K562 (cell line): ENCODE measurements around the gene HSD3B7. TPM values are rescaled to one million over a fixed set of nuclear protein-coding genes. Genes with fewer than 3 reads are reported as not detected.

Source experiments
- ATAC-seq: fragments of 200-7000 bp; cut with Tn5 transposase; 3 replicates; pipeline ENCODE4 v1.9.1; 2020; ENCODE audit warnings: moderate library complexity
- BruUV-seq: library from RNA; stranded (reverse); fragments of 400-500 nt; replicated peaks from 2 replicates; lab custom pipeline; 2021; lab: Mats Ljungman, UMichigan
- CTCF ChIA-PET: fragments of 300-600 bp; formaldehyde crosslinking; extraction: SDS; loops from one replicate; lab custom pipeline; 2021; ENCODE audit warnings: low intra/inter-chr PET ratio; lab: Yijun Ruan, JAX
- POLR2A ChIA-PET: fragments of 300-600, 350-650 bp; sonication (Branson Sonifier 250); formaldehyde crosslinking; extraction: SDS; loops from one replicate; lab custom pipeline; 2021; ENCODE audit warnings: antibody characterized with exemption, inconsistent platforms; lab: Yijun Ruan, JAX
- DNase-seq, 4 experiments: peaks; one replicate each; pipeline versions ENCODE4 v3.0.0 to v3.0.0-alpha.2; 2011 to 2018; ENCODE audit warnings: low spot score in 3 of 4, mixed read lengths in 3 of 4; ENCODE audit errors: extremely low read depth in 1 of 4
- FAIRE-seq: peaks from 2 replicates; lab custom pipeline; 2011; peaks lifted over from hg19 to GRCh38; lab: Jason Lieb, UNC
- H2AFZ ChIP-seq: 2 replicates; pipeline ENCODE4 v1.6.0; 2011; ENCODE audit warnings: low read depth, low read length, control low read depth, inconsistent platforms
- H3K27ac ChIP-seq: fragments of 200-600 bp; 3 replicates; pipeline ENCODE4 v1.8.0; 2011; ENCODE audit warnings: low read depth, mild to moderate bottlenecking, control low read depth, inconsistent platforms, low read length, moderate library complexity, mixed read lengths; ENCODE audit errors: extremely low read depth
- H3K27me3 ChIP-seq, 2 experiments: fragments of 300-600 bp in 1 of 2; 2 replicates in 1 of 2; 3 replicates in 1 of 2; pipeline versions ENCODE4 v1.6.0 to v1.8.0; 2011; ENCODE audit warnings: inconsistent platforms in 2 of 2, low read length in 2 of 2, mild to moderate bottlenecking in 1 of 2, mixed read lengths in 1 of 2, moderate library complexity in 1 of 2; ENCODE audit not compliant: control insufficient read depth in 2 of 2, insufficient read depth in 2 of 2
- H3K36me3 ChIP-seq: fragments of 300-600 bp; 3 replicates; pipeline ENCODE4 v1.8.0; 2011; ENCODE audit warnings: mild to moderate bottlenecking, low read length, inconsistent platforms; ENCODE audit not compliant: control insufficient read depth, insufficient read depth
- H3K4me1 ChIP-seq, 2 experiments: fragments of 200-600 bp in 1 of 2; replicated peaks in 1 of 2; 2 replicates in 1 of 2; 3 replicates in 1 of 2; pipeline versions ENCODE4 v1.5.1 to v1.8.0; 2011; ENCODE audit warnings: inconsistent platforms in 2 of 2, low read length in 2 of 2, mild to moderate bottlenecking in 1 of 2, mixed read lengths in 1 of 2, moderate library complexity in 1 of 2; ENCODE audit not compliant: control insufficient read depth in 2 of 2, insufficient read depth in 2 of 2
- H3K4me2 ChIP-seq: 2 replicates; pipeline ENCODE4 v1.6.1; 2011; ENCODE audit warnings: low read length, control low read depth, inconsistent platforms, mixed read lengths; ENCODE audit not compliant: insufficient read depth
- H3K4me3 ChIP-seq: fragments of 200-600 bp; sonication (generic), shearing (Covaris generic); 2 replicates; pipeline ENCODE4 v1.5.1; 2016; ENCODE audit warnings: control low read depth, inconsistent platforms
- H3K79me2 ChIP-seq: fragments of 200-600 bp; 3 replicates; pipeline ENCODE4 v1.8.0; 2011; ENCODE audit warnings: low read length, inconsistent platforms; ENCODE audit not compliant: control insufficient read depth, insufficient read depth
- H3K9ac ChIP-seq, 2 experiments: 2 replicates each; pipeline versions ENCODE4 v1.6.0 to v1.6.1; 2011; ENCODE audit warnings: low read depth in 2 of 2, low read length in 2 of 2, control low read depth in 1 of 2, inconsistent platforms in 1 of 2, mild to moderate bottlenecking in 1 of 2, mixed read lengths in 1 of 2; ENCODE audit not compliant: insufficient read depth in 1 of 2
- H3K9me1 ChIP-seq: one replicate; pipeline ENCODE4 v1.6.0; 2011; ENCODE audit warnings: inconsistent platforms, mild to moderate bottlenecking, low read length, moderate library complexity; ENCODE audit not compliant: control insufficient read depth, insufficient read depth
- H3K9me3 ChIP-seq: replicated peaks from 2 replicates; pipeline ENCODE4 v1.5.1; 2011; ENCODE audit warnings: low read depth, low read length, inconsistent platforms; ENCODE audit not compliant: control insufficient read depth, insufficient read depth
- H4K20me1 ChIP-seq: replicated peaks from 2 replicates; pipeline ENCODE4 v1.6.1; 2011; ENCODE audit warnings: low read length, inconsistent platforms, mixed read lengths; ENCODE audit not compliant: control insufficient read depth, insufficient read depth
- ELK1 ChIP-seq: sonication (generic); formaldehyde crosslinking; IDR thresholded peaks from 2 replicates; pipeline ENCODE4 v1.8.1; 2022; ENCODE audit warnings: missing genetic modification reagents
- ESRRA ChIP-seq: fragments of 450-650 bp; IDR thresholded peaks from 2 replicates; pipeline ENCODE4 v1.6.1; 2014; ENCODE audit warnings: low read depth, mild to moderate bottlenecking, moderate library complexity, borderline replicate concordance
- FOXO4 ChIP-seq: fragments of 450-650 bp; formaldehyde crosslinking; IDR thresholded peaks from 2 replicates; pipeline ENCODE4 v1.4.0; 2020; ENCODE audit warnings: mild to moderate bottlenecking, moderate library complexity
- MITF ChIP-seq: IDR thresholded peaks from 2 replicates; pipeline ENCODE4 v1.6.1; 2014; ENCODE audit warnings: antibody characterized with exemption
- NCOA2 ChIP-seq, 2 experiments: fragments of 450-650 bp; IDR thresholded peaks; 2 replicates each; pipeline ENCODE4 v1.6.1; 2018; ENCODE audit warnings: mild to moderate bottlenecking in 2 of 2, moderate library complexity in 1 of 2; ENCODE audit not compliant: partially characterized antibody in 2 of 2
- PRMT5 ChIP-seq: sonication (generic); formaldehyde crosslinking; IDR thresholded peaks from 2 replicates; pipeline ENCODE4 v1.5.0; 2020; ENCODE audit warnings: missing genetic modification reagents
- STAG1 ChIP-seq: sonication (generic); formaldehyde crosslinking; IDR thresholded peaks from 2 replicates; pipeline ENCODE4 v1.5.0; 2020; ENCODE audit warnings: missing genetic modification reagents, borderline replicate concordance
- SUPT5H ChIP-seq: fragments of 450-650 bp; IDR thresholded peaks from 2 replicates; pipeline ENCODE4 v1.6.1; 2016
- YY1 ChIP-seq, 3 experiments: IDR thresholded peaks; 2 replicates each; pipeline ENCODE4 v1.6.1; 2011; ENCODE audit warnings: low read length in 2 of 3, mild to moderate bottlenecking in 2 of 3, moderate library complexity in 2 of 3, borderline replicate concordance in 1 of 3, control low read depth in 1 of 3, low read depth in 1 of 3; ENCODE audit not compliant: insufficient read depth in 3 of 3, insufficient replicate concordance in 2 of 3, control insufficient read depth in 1 of 3, insufficient read length in 1 of 3; ENCODE audit errors: extremely low read depth in 1 of 3
- ZBTB2 ChIP-seq: fragments of 450-650 bp; IDR thresholded peaks from 2 replicates; pipeline ENCODE4 v1.6.1; 2016; ENCODE audit warnings: antibody characterized with exemption
- ZC3H11A ChIP-seq: IDR thresholded peaks from 2 replicates; pipeline ENCODE4 v1.6.1; 2012; ENCODE audit warnings: low read depth, low read length, improper control_type of control experiment
- ZFP1 ChIP-seq: fragments of 450-650 bp; formaldehyde crosslinking; IDR thresholded peaks from 2 replicates; pipeline ENCODE4 v1.4.0; 2020; ENCODE audit warnings: mild to moderate bottlenecking, mixed read lengths
- ZNF134 ChIP-seq: fragments of 250-450 bp; sonication (Bioruptor Pico); conservative IDR thresholded peaks from 2 replicates; pipeline ENCODE4 v1.4.0; 2020
- WGBS: fragments of 100-300 bp; shearing (Covaris generic); methylation state at CpG from one replicate; pipeline ENCODE4 v1.1.6; 2016; ENCODE audit warnings: low coverage, mixed read lengths; ENCODE audit not compliant: insufficient coverage; ENCODE audit errors: missing lambda C conversion rate; 5-methylcytosine and 5-hydroxymethylcytosine counted together
- in situ Hi-C: fragments of 300-500 bp; cut with MboI; formaldehyde crosslinking; loops from 4 replicates; pipeline ENCODE4 v1.15.0; 2018; ENCODE audit warnings: inconsistent platforms, mixed read lengths
- intact Hi-C: fragments of 100-400 bp; cut with micrococcal nuclease; formaldehyde crosslinking; loops from 2 replicates; pipeline ENCODE4 v1.14.2; 2022
- polyA plus RNA-seq, 8 experiments: library from polyadenylated mRNA; depleted of rRNA in 4 of 8; stranded (reverse) in 5 of 8; unstranded in 3 of 8; fragments of >200 nt; fragmentation: Nextera tagmentation in 2 of 8; fragmentation: Illumina TruSeq in 1 of 8; extraction: Ambion mirVana in 2 of 8; extraction: Trizol in 1 of 8; gene quantifications; 2 replicates each; pipeline versions ENCODE4 v1.2.1 to v1.2.3, GENCODE V29; 2011 to 2014; ENCODE audit warnings: inconsistent platforms in 1 of 8, missing spikeins in 1 of 8
- total RNA-seq, 7 experiments: library from RNA; depleted of rRNA in 6 of 7; stranded (reverse); fragments of >200 nt in 6 of 7; fragmentation: Illumina TruSeq in 2 of 7; extraction: Trizol in 2 of 7; gene quantifications; 2 replicates each; pipeline versions ENCODE4 v1.2.1 to v1.2.3, GENCODE V29; 2011 to 2021; ENCODE audit warnings: low replicate concordance in 1 of 7

The HSD3B7 gene
- total and polyA plus RNA-seq, 9 of the 15 experiments (the other 6 are each of a cell fraction or from before 2014, with no cell fraction given): 5.4 to 49.1 (median 23.0) TPM

- TF ChIP-seq FOXO4 (CRISPR knock-in tag): no peak
- TF ChIP-seq PRMT5 (CRISPR knock-in tag): no peak
- TF ChIP-seq YY1 (IDR thresholded peaks at IDR 0.05; ENCODE audit: borderline replicate concordance in 1 of 3, control insufficient read depth in 1 of 3, extremely low read depth in 1 of 3, insufficient read depth in 3 of 3, insufficient read length in 1 of 3, insufficient replicate concordance in 2 of 3, low read depth in 1 of 3, low read length in 2 of 3): peak in 2 of 3 experiments; percentile 44 to 64
- TF ChIP-seq ZC3H11A: no peak
- TF ChIP-seq STAG1 (CRISPR knock-in tag): peak; percentile 80
- no peak for TF ChIP-seq ZFP1
- no peak for TF ChIP-seq NCOA2 (IDR thresholded peaks at IDR 0.05; ENCODE audit: partially characterized antibody in 2 of 2)
Observed at GRCh38 chr16:30984669-30985400, at the start of gene HSD3B7 (continued).

- H3K4me2 ChIP-seq: no peak overlapping the region
- no peak overlapping the region for H3K4me3 ChIP-seq
- no TSS peak for BruUV-seq
- in situ Hi-C loops (no loop called here), intact Hi-C loops (no loop called here)
- no peaks in the 10 kb centered on the region for H3K79me2 ChIP-seq
- no peaks in the 10 kb centered on the region for H3K9me3 ChIP-seq
- H3K27me3 ChIP-seq: no peaks in the 10 kb centered on the region
- ATAC-seq (no peak), DNase-seq (no peak), FAIRE-seq (no peak)
- no peaks in the 10 kb centered on the region for H4K20me1 ChIP-seq
- ChIA-PET POLR2A (interaction anchor here (0.6 kb wide), 1 partner anchor 215 kb away, joined by 3 read pairs; no protein-coding TSS in a partner anchor), CTCF (no interaction called here)
- no peak overlapping the region for H3K27ac ChIP-seq
- H3K9ac ChIP-seq: peak overlapping the region in 1 of 2 experiments; percentile 58; a peak in 1 of 4 replicates
- H3K4me1 ChIP-seq: peaks cover 8 to 11% of the 10 kb centered on the region in 2 experiments; a peak in 4 of 5 replicates
- 71% methylated on average over 5 of the region's 5 CpGs for WGBS
- H3K36me3 ChIP-seq: peaks cover 55% of the 10 kb centered on the region; the same call in 2 of the 3 replicates
- TF ChIP-seq ESRRA (no peak), MITF (no peak), ELK1 (no peak), ZNF134 (CRISPR knock-in tag) (no peak), SUPT5H (0 out of 2 replicates have a peak, but pooled peaks have one; percentile 26), ZBTB2 (no peak)
- peaks cover 3% of the 10 kb centered on the region for H3K9me1 ChIP-seq
- H2AFZ ChIP-seq: no peak overlapping the region
Observed at GRCh38 chr16:30937692-30938091, 47.3 kb upstream of the HSD3B7 start.
